Measurements from ENCODE around the gene COX20.

Gene COX20

GRCh38 chr1:244878681-244879080, 43.2 kb downstream of the COX20 start:
- no peak for DNase-seq

GRCh38 chr1:244881552-244882280, 46.3 kb downstream of the COX20 start:
- no peak for DNase-seq

- DNase-seq, result no peak
These were observed 51.8 kb downstream of the COX20 start for GRCh38 chr1:244887281-244887680.

- no peak for DNase-seq
These were observed 58.4 kb downstream of the COX20 start for GRCh38 chr1:244893836-244894235.
